Lower lobe of right lung (tissue), 2 donors: ENCODE data around the gene C1orf87. TPM values are rescaled to one million over a fixed set of nuclear protein-coding genes. Genes with fewer than 3 reads are reported as not detected.

Experiments
- ATAC-seq, 2 donors: fragments of 200-7000 bp; cut with Tn5 transposase; one replicate each; pipeline ENCODE4 v1.9.1; 2020 to 2022; ENCODE audit warnings: mild to moderate bottlenecking in 2 of 2, moderate library complexity in 2 of 2
- DNase-seq: peaks from one replicate; pipeline ENCODE4 v3.0.0-alpha.2; 2020
- H3K27ac ChIP-seq: fragments of 200-600 bp; one replicate; pipeline ENCODE4 v1.8.0; 2022
- H3K27me3 ChIP-seq: fragments of 200-600 bp; one replicate; pipeline ENCODE4 v1.8.0; 2022; ENCODE audit warnings: low read depth
- H3K36me3 ChIP-seq: fragments of 200-600 bp; one replicate; pipeline ENCODE4 v1.8.0; 2022; ENCODE audit warnings: mild to moderate bottlenecking
- H3K4me1 ChIP-seq: fragments of 200-600 bp; one replicate; pipeline ENCODE4 v1.8.0; 2022
- H3K4me3 ChIP-seq: fragments of 200-600 bp; one replicate; pipeline ENCODE4 v1.8.0; 2022; ENCODE audit warnings: mild to moderate bottlenecking
- H3K9me3 ChIP-seq: fragments of 200-600 bp; one replicate; pipeline ENCODE4 v1.8.0; 2022
- CTCF ChIP-seq: fragments of 200-600 bp; IDR thresholded peaks from one replicate; pipeline ENCODE4 v1.8.0; 2022; ENCODE audit warnings: antibody characterized with exemption, mild to moderate bottlenecking
- intact Hi-C: fragments of 100-400 bp; cut with DNase I; formaldehyde crosslinking; loops from one replicate; pipeline ENCODE4 v1.11.0; 2022
- total RNA-seq: library from RNA; stranded (reverse); fragmentation: NEBNext Ultra II Directional; extraction: Animal tissue kit (Norgen Biotek cat#: 25700); gene quantifications from one replicate; pipeline ENCODE4 v1.2.1, GENCODE V29; 2021
- donor health status: DM: no; HTN: yes; CAD: no; lungs with severe emphysema.

The C1orf87 gene
- total RNA-seq, 1 donor from 2014 or later: 7.4 TPM

- ATAC-seq (no peak), DNase-seq (no peak)
- Histone ChIP-seq H3K27me3 (no peaks in the 10 kb centered on the region), H3K4me3 (no peak overlapping the region), H3K27ac (no peak overlapping the region), H3K9me3 (no peaks in the 10 kb centered on the region), H3K36me3 (no peaks in the 10 kb centered on the region), H3K4me1 (no peaks in the 10 kb centered on the region)
- intact Hi-C loops: no loop called here
- no peak for TF ChIP-seq CTCF
These were observed 48.0 kb downstream of the C1orf87 start for GRCh38 chr1:60025552-60025951.

- TF ChIP-seq CTCF: no peak
- DNase-seq (no peak), ATAC-seq (no peak)
- intact Hi-C loops: no loop called here
- Histone ChIP-seq H3K27me3 (no peaks in the 10 kb centered on the region), H3K4me1 (no peaks in the 10 kb centered on the region), H3K9me3 (no peaks in the 10 kb centered on the region), H3K27ac (no peak overlapping the region), H3K4me3 (no peak overlapping the region), H3K36me3 (no peaks in the 10 kb centered on the region)
These were observed 55.9 kb downstream of the C1orf87 start for GRCh38 chr1:60017508-60018205.

GRCh38 chr1:60010690-60011089, 62.9 kb downstream of the C1orf87 start:
- TF ChIP-seq CTCF: no peak
- Histone ChIP-seq H3K36me3 (no peaks in the 10 kb centered on the region), H3K27me3 (no peaks in the 10 kb centered on the region), H3K9me3 (no peaks in the 10 kb centered on the region), H3K4me1 (no peaks in the 10 kb centered on the region), H3K4me3 (no peak overlapping the region), H3K27ac (no peak overlapping the region)
- ATAC-seq (no peak), DNase-seq (no peak)
- intact Hi-C loops: no loop called here

- Histone ChIP-seq H3K36me3 (no peaks in the 10 kb centered on the region), H3K4me1 (no peaks in the 10 kb centered on the region), H3K4me3 (no peak overlapping the region), H3K9me3 (no peaks in the 10 kb centered on the region), H3K27ac (no peak overlapping the region), H3K27me3 (no peaks in the 10 kb centered on the region)
- ATAC-seq (no peak), DNase-seq (no peak)
- intact Hi-C loops: no loop called here
- TF ChIP-seq CTCF: no peak
These were observed 65.1 kb downstream of the C1orf87 start for GRCh38 chr1:60008500-60008899.

- Histone ChIP-seq H3K9me3 (no peaks in the 10 kb centered on the region), H3K36me3 (no peaks in the 10 kb centered on the region), H3K27me3 (no peaks in the 10 kb centered on the region), H3K4me1 (no peaks in the 10 kb centered on the region), H3K4me3 (no peak overlapping the region), H3K27ac (no peak overlapping the region)
- ATAC-seq (no peak), DNase-seq (no peak)
- intact Hi-C loops: no loop called here
- TF ChIP-seq CTCF: no peak
These were observed 72.9 kb downstream of the C1orf87 start for GRCh38 chr1:60000625-60001024.
